ENCODE measurements around the gene RGS19.

RGS19 gene

DNA sequence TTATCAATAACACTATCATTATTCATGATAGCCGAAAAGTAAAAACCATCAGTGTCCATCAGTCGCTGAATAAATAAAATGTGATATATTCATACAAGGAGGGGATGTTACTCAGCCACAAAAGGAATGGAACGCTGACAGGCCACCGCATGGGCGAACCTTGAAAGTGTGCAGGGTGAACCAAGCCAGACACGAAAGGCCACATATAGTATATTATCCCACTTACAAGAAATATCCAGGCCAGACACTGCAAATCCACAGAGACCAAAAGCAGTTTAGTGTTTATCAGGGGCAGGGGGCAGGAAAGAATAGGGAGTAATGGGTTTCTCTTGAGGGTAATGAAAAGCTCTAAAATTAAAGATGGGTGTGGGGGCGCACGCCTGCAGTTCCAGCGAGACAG lies 35.5 kb downstream of the RGS19 start:
- H3K4me3 ChIP-seq (ENCODE audit: low read depth, low read length) = no peak overlapping the region
- TF ChIP-seq CTCF (conservative IDR thresholded peaks at IDR 0.05; ENCODE audit: low read depth, low read length) = no peak
- DNase-seq (ENCODE audit: low read depth) = no peak

GRCh38 chr20:64042054-64042781 lies 37.1 kb downstream of the RGS19 start:
- DNase-seq (ENCODE audit: low read depth) = no peak
- H3K4me3 ChIP-seq (ENCODE audit: low read depth, low read length) = no peak overlapping the region
- TF ChIP-seq CTCF (conservative IDR thresholded peaks at IDR 0.05; ENCODE audit: low read depth, low read length) = no peak

DNA sequence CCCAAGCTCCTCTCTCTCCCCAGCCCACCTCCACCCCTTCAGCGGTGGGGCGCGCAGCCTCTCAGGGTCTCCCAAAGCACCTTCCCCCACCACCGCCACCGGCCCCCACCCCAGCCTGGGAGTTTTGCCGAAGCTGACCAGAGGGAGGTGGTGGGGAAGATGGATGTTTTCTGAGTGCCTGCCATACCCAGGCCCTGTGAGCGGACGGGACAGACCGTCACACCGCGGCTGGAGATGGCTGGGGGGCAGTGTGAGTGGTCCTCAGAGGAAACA lies 37.6 kb downstream of the RGS19 start:
- DNase-seq (ENCODE audit: low read depth) = no peak
- no peak overlapping the region for H3K4me3 ChIP-seq (ENCODE audit: low read depth, low read length)
- TF ChIP-seq CTCF (conservative IDR thresholded peaks at IDR 0.05; ENCODE audit: low read depth, low read length) = no peak

GRCh38 chr20:64041040-64041780 lies 38.1 kb downstream of the RGS19 start:
- no peak for TF ChIP-seq CTCF (conservative IDR thresholded peaks at IDR 0.05; ENCODE audit: low read depth, low read length)
- no peak overlapping the region for H3K4me3 ChIP-seq (ENCODE audit: low read depth, low read length)
- DNase-seq (ENCODE audit: low read depth) = no peak

GRCh38 chr20:64040231-64041039 lies 38.9 kb downstream of the RGS19 start:
- no peak overlapping the region for H3K4me3 ChIP-seq (ENCODE audit: low read depth, low read length)
- no peak for TF ChIP-seq CTCF (conservative IDR thresholded peaks at IDR 0.05; ENCODE audit: low read depth, low read length)

GRCh38 chr20:64039293-64040160 lies 39.8 kb downstream of the RGS19 start:
- no peak for TF ChIP-seq CTCF (conservative IDR thresholded peaks at IDR 0.05; ENCODE audit: low read depth, low read length)
- H3K4me3 ChIP-seq (ENCODE audit: low read depth, low read length) = peak overlapping the region; percentile 37
- DNase-seq (ENCODE audit: low read depth) = no peak

More at GRCh38 chr20:64040231-64041039, 38.9 kb downstream of the RGS19 start:
- no peak for DNase-seq (ENCODE audit: low read depth)
